Skeletal muscle satellite cell (primary cell): ENCODE results near the gene CYP24A1.

Experiments
- H3K27me3 ChIP-seq: 2 replicates; pipeline ENCODE4 v1.7.0; 2013; ENCODE audit warnings: low read length; ENCODE audit not compliant: control insufficient read depth, insufficient read depth
- H3K36me3 ChIP-seq: 2 replicates; pipeline ENCODE4 v1.7.0; 2013; ENCODE audit warnings: mild to moderate bottlenecking, control low read depth, low read length; ENCODE audit not compliant: insufficient read depth
- H3K4me1 ChIP-seq: 2 replicates; pipeline ENCODE4 v1.7.0; 2013; ENCODE audit warnings: low read length; ENCODE audit not compliant: control insufficient read depth, insufficient read depth
- H3K4me2 ChIP-seq: 2 replicates; pipeline ENCODE4 v1.7.0; 2013; ENCODE audit warnings: mild to moderate bottlenecking, low read length
- H3K4me3 ChIP-seq: 2 replicates; pipeline ENCODE4 v1.7.0; 2013; ENCODE audit warnings: low read length
- H3K9ac ChIP-seq: 2 replicates; pipeline ENCODE4 v1.7.0; 2013; ENCODE audit warnings: mild to moderate bottlenecking, low read depth, low read length, moderate library complexity
- H3K9me3 ChIP-seq: replicated peaks from 2 replicates; pipeline ENCODE4 v1.7.0; 2013; ENCODE audit warnings: mild to moderate bottlenecking, control low read depth, low read length

Gene CYP24A1

DNA sequence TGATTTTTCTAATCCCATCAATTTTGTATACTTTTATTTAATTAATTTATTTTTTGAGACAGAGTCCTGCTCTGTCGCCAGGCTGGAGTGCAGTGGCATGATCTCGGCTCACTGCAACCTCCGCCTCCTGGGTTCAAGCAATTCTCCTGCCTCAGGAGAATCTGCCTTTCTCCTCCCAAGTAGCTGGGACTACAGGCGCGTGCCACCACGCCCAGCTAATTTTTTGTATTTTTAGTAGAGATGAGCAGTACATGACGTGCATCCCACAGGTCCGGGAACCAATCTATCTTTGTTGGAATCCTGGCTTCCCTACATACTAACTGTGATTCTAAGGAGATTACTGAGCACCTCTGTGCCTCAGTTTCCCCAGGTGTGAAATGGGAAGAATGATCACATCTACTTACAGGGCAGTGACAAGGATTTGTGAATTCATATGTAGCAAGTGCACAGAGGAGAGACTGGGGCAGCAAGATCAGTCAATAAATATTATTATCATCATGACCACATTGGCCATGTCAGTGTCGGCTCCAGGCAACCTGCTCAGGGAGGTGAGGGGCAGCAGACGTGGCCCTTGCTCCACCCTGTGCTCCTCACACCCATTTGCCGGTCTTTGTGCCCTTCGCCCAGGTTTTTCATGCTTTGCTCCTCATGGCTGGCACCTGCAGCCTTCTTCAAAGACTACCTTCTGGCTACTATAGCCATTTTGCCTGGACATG is 22.1 kb downstream of the CYP24A1 start:
- Histone ChIP-seq H3K9ac (no peak overlapping the region), H3K4me2 (no peak overlapping the region), H3K4me3 (no peak overlapping the region), H3K36me3 (no peaks in the 10 kb centered on the region), H3K27me3 (peaks cover 11% of the 10 kb centered on the region), H3K9me3 (no peaks in the 10 kb centered on the region), H3K4me1 (no peaks in the 10 kb centered on the region)

DNA sequence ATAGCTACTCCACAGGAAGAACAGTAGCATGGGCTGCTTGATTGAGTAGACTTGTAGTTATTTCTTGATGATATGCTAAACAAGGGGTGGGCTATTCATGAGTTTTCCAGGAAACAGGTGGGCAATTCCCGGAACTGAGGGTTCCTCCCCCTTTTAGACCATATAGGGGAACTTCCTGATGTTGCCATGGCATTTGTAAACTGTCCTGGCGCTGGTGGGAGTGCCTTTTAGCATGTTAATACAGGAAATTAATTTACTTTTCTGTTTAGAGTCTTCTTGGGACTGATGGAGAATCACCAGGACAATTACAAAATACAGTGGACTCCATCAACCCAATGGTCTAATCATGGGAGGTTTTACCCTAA is 22.7 kb downstream of the CYP24A1 start:
- H3K36me3 ChIP-seq = no peaks in the 10 kb centered on the region
- H3K9me3 ChIP-seq = no peaks in the 10 kb centered on the region
- H3K4me1 ChIP-seq = no peaks in the 10 kb centered on the region
- no peak overlapping the region for H3K9ac ChIP-seq
- no peak overlapping the region for H3K4me2 ChIP-seq
- H3K27me3 ChIP-seq = peaks cover 6% of the 10 kb centered on the region
- H3K4me3 ChIP-seq = no peak overlapping the region

GRCh38 chr20:54149765-54150264 is 24.0 kb downstream of the CYP24A1 start:
- Histone ChIP-seq H3K36me3 (no peaks in the 10 kb centered on the region), H3K4me1 (no peaks in the 10 kb centered on the region), H3K9ac (no peak overlapping the region), H3K9me3 (no peaks in the 10 kb centered on the region), H3K4me2 (no peak overlapping the region), H3K4me3 (no peak overlapping the region), H3K27me3 (peaks cover 3% of the 10 kb centered on the region)

DNA sequence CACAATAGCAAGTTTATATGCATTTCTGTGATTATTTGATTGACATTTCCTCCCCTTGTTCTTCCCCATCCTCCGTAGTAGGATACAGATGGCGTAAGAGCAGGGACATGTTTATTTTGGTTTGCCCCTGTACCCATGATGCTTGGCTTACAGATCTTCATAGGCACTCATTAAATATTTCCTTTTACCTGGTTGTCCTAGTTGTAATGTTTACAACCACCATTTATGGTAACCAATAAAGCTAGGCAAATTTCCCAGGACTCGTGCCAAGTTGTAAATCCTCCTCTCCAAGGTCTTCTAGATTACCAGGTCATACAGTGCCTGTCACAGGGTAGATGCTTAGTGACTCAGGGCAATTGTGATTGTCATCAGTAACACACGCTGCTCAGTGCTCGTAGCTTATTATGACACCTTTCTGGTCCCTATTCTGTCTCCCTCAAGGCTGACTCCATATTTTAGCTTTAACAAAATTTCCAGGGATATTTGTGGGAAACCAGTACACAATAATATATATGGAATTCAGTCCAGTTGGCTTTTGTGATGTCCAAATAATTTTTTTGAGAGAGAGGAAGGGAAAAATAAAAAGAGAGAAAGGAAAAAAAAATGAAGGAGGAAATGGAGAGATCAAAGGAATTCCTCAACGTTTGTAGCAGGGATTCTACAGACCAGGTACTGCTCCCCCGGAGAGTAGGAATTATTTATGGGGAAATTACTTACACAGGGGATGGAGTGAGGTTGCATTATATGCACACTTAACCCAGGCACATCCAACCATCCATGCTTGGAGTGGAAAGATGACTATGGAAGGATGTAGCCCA is 24.6 kb downstream of the CYP24A1 start:
- H3K9me3 ChIP-seq = no peaks in the 10 kb centered on the region
- H3K4me1 ChIP-seq = no peaks in the 10 kb centered on the region
- no peak overlapping the region for H3K4me2 ChIP-seq
- no peak overlapping the region for H3K4me3 ChIP-seq
- H3K9ac ChIP-seq = no peak overlapping the region
- H3K36me3 ChIP-seq = no peaks in the 10 kb centered on the region
- H3K27me3 ChIP-seq = peaks cover 3% of the 10 kb centered on the region

DNA sequence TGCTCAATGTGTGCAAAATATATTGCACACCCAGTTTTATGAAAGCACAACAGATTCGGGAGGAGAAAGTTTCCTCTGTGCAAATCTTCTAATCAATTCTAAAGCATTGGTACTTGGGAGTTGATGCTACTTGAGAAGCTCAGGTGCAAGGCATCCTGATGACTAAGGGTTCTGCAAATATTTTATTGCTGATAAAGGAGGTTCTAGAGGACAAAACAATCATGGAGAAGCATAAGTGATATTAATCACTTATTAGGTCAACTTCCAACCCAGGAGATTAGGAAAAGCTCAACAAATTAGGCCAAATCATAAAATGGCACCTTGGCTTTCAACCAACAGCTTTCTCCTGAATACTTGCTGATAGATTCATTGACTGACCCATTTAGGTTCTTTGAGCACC is 27.1 kb downstream of the CYP24A1 start:
- no peaks in the 10 kb centered on the region for H3K9me3 ChIP-seq
- no peak overlapping the region for H3K4me2 ChIP-seq
- H3K4me1 ChIP-seq = no peaks in the 10 kb centered on the region
- H3K27me3 ChIP-seq = no peaks in the 10 kb centered on the region
- H3K36me3 ChIP-seq = no peaks in the 10 kb centered on the region
- H3K4me3 ChIP-seq = no peak overlapping the region
- no peak overlapping the region for H3K9ac ChIP-seq

GRCh38 chr20:54144847-54145414 is 28.9 kb downstream of the CYP24A1 start:
- Histone ChIP-seq H3K36me3 (no peaks in the 10 kb centered on the region), H3K9ac (no peak overlapping the region), H3K4me2 (no peak overlapping the region), H3K4me1 (peaks cover 16% of the 10 kb centered on the region), H3K27me3 (no peaks in the 10 kb centered on the region), H3K4me3 (no peak overlapping the region), H3K9me3 (no peaks in the 10 kb centered on the region)

GRCh38 chr20:54140927-54141566 is 32.7 kb downstream of the CYP24A1 start:
- no peak overlapping the region for H3K4me2 ChIP-seq
- no peak overlapping the region for H3K9ac ChIP-seq
- H3K36me3 ChIP-seq = no peaks in the 10 kb centered on the region
- H3K9me3 ChIP-seq = no peaks in the 10 kb centered on the region
- H3K27me3 ChIP-seq = no peaks in the 10 kb centered on the region
- H3K4me1 ChIP-seq = peaks cover 17% of the 10 kb centered on the region
- no peak overlapping the region for H3K4me3 ChIP-seq

DNA sequence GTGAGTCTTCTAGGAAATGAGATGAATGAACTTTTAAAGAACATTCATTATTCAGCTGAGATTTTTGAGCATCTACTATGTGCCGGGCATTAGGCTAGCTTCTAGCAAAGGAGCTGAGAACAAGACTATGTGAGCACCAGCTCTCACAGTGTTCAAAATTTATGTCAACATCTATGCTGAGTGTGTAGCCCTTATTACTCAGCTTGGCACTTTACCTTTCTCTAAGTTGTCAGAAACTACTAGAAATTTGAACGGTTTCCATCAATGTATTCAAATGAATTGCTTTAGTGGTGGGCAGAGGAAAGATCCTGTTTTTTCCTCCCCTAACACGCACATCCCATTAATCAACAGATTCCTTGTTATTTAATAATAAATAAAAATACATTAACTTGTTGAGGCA is 33.3 kb downstream of the CYP24A1 start:
- no peaks in the 10 kb centered on the region for H3K9me3 ChIP-seq
- peaks cover 17% of the 10 kb centered on the region for H3K4me1 ChIP-seq
- no peaks in the 10 kb centered on the region for H3K36me3 ChIP-seq
- no peak overlapping the region for H3K4me2 ChIP-seq
- H3K4me3 ChIP-seq = no peak overlapping the region
- peak overlapping the region; percentile 6 for H3K9ac ChIP-seq
- H3K27me3 ChIP-seq = no peaks in the 10 kb centered on the region

DNA sequence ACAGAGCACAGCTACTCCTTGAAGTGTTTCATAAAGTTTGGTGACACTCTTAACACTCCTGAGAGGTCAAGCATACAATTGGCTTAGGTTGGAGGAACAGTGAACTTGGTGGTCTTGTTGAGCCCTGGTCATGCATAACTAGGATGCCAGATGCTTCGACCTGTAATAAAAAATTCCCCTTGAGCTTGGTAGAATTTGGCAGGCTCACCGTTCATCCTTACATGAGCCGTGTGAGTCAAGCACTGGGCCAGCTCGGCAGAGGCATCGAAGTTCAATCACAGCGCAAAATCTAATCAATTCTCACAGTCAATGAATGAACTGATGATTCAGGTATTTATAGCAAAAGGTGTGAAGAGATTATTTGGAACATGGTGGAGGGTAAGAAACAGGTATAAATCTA is 33.7 kb downstream of the CYP24A1 start:
- no peaks in the 10 kb centered on the region for H3K9me3 ChIP-seq
- H3K9ac ChIP-seq = peak overlapping the region; percentile 6
- no peak overlapping the region for H3K4me2 ChIP-seq
- H3K4me3 ChIP-seq = no peak overlapping the region
- peaks cover 17% of the 10 kb centered on the region for H3K4me1 ChIP-seq
- H3K27me3 ChIP-seq = no peaks in the 10 kb centered on the region
- H3K36me3 ChIP-seq = no peaks in the 10 kb centered on the region

GRCh38 chr20:54139188-54139587 is 34.6 kb downstream of the CYP24A1 start:
- H3K27me3 ChIP-seq = no peaks in the 10 kb centered on the region
- H3K4me1 ChIP-seq = peaks cover 18% of the 10 kb centered on the region
- no peaks in the 10 kb centered on the region for H3K9me3 ChIP-seq
- no peak overlapping the region for H3K4me3 ChIP-seq
- H3K4me2 ChIP-seq = no peak overlapping the region
- H3K9ac ChIP-seq = no peak overlapping the region
- H3K36me3 ChIP-seq = no peaks in the 10 kb centered on the region

DNA sequence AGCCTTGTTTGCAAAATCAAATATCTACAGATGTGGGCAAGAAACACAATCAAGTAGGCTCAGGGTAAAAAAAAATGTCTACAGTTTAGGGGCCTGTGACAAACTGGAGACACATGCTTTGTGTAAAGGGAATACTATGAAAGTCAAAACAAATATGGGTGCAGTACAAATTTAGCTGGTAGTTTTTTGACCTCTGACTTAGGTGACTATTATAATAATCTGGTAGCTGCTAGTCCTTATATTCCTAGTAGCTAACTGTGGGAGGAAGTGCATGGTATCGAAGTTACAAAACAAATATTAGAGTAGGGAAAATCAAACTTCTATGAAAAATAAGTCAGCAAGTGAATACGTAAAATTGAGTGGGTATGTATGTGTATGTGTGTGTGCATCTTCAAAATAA is 35.4 kb downstream of the CYP24A1 start:
- H3K4me3 ChIP-seq = no peak overlapping the region
- H3K27me3 ChIP-seq = no peaks in the 10 kb centered on the region
- H3K4me2 ChIP-seq = no peak overlapping the region
- no peaks in the 10 kb centered on the region for H3K9me3 ChIP-seq
- no peaks in the 10 kb centered on the region for H3K36me3 ChIP-seq
- H3K9ac ChIP-seq = no peak overlapping the region
- peaks cover 26% of the 10 kb centered on the region for H3K4me1 ChIP-seq
